Nephron (organoid): ENCODE measurements around the gene FAM234A.
"Not testable (repeated sequence)": the region's sequence is repeated elsewhere in the genome, so short reads cannot be mapped to it uniquely, and the experiment has no call there.

Experiments used
- H3K27ac Mint-ChIP-seq, 3 experiments: 2 replicates each; pipeline ENCODE4 v1.8.0; 2020; ENCODE audit warnings: mixed read lengths in 3 of 3, mild to moderate bottlenecking in 2 of 3, moderate library complexity in 1 of 3
- H3K27me3 Mint-ChIP-seq: 2 replicates; pipeline ENCODE4 v1.8.0; 2021; ENCODE audit warnings: low read depth, mild to moderate bottlenecking, moderate library complexity, mixed read lengths
- H3K36me3 Mint-ChIP-seq: 2 replicates; pipeline ENCODE4 v1.8.0; 2020; ENCODE audit warnings: low read depth, mixed read lengths
- H3K4me1 Mint-ChIP-seq: 2 replicates; pipeline ENCODE4 v1.8.0; 2020; ENCODE audit warnings: mixed read lengths
- H3K4me3 Mint-ChIP-seq, 3 experiments: 2 replicates each; pipeline ENCODE4 v1.8.0; 2020; ENCODE audit warnings: mild to moderate bottlenecking in 3 of 3, mixed read lengths in 3 of 3, moderate library complexity in 2 of 3
- H3K9me3 Mint-ChIP-seq: 2 replicates; pipeline ENCODE4 v1.8.0; 2020; ENCODE audit warnings: mixed read lengths
- CTCF ChIP-seq, 3 experiments: fragments of 200-600 bp; sonication (generic); IDR thresholded peaks; one replicate each; pipeline ENCODE4 v1.5.0; 2021; ENCODE audit warnings: antibody characterized with exemption in 3 of 3; ENCODE audit not compliant: unreplicated experiment in 3 of 3

Gene FAM234A

GRCh38 chr16:263944-264343 is 29.3 kb downstream of the FAM234A start:
- Mint-ChIP-seq H3K4me1 (peaks cover 9% of the 10 kb centered on the region), H3K9me3 (no peaks in the 10 kb centered on the region), H3K4me3 (no peak overlapping the region), H3K27ac (no peak overlapping the region), H3K36me3 (peaks cover 21% of the 10 kb centered on the region), H3K27me3 (no peaks in the 10 kb centered on the region)
- TF ChIP-seq CTCF (IDR thresholded peaks at IDR 0.05; ENCODE audit: unreplicated experiment in 3 of 3): no peak

- TF ChIP-seq CTCF (IDR thresholded peaks at IDR 0.05; ENCODE audit: unreplicated experiment in 3 of 3): no peak
- Mint-ChIP-seq H3K4me3 (no peak overlapping the region), H3K27ac (no peak overlapping the region), H3K27me3 (no peaks in the 10 kb centered on the region), H3K9me3 (no peaks in the 10 kb centered on the region), H3K36me3 (peaks cover 16% of the 10 kb centered on the region), H3K4me1 (peaks cover 9% of the 10 kb centered on the region)
Measured at GRCh38 chr16:264440-264951, 29.9 kb downstream of the FAM234A start.

GRCh38 chr16:265002-265529 is 30.4 kb downstream of the FAM234A start:
- Mint-ChIP-seq H3K4me1 (peaks cover 9% of the 10 kb centered on the region), H3K27ac (no peak overlapping the region), H3K36me3 (peaks cover 16% of the 10 kb centered on the region), H3K9me3 (no peaks in the 10 kb centered on the region), H3K27me3 (no peaks in the 10 kb centered on the region), H3K4me3 (no peak overlapping the region)
- no peak for TF ChIP-seq CTCF (IDR thresholded peaks at IDR 0.05; ENCODE audit: unreplicated experiment in 3 of 3)

GRCh38 chr16:265711-266110 is 31.1 kb downstream of the FAM234A start:
- no peaks in the 10 kb centered on the region for H3K9me3 Mint-ChIP-seq
- no peak for TF ChIP-seq CTCF (IDR thresholded peaks at IDR 0.05; ENCODE audit: unreplicated experiment in 3 of 3)
- peaks cover 9% of the 10 kb centered on the region for H3K4me1 Mint-ChIP-seq
- peaks cover 12% of the 10 kb centered on the region for H3K36me3 Mint-ChIP-seq
- no peaks in the 10 kb centered on the region for H3K27me3 Mint-ChIP-seq
- no peak overlapping the region for H3K4me3 Mint-ChIP-seq
- H3K27ac Mint-ChIP-seq: peak overlapping the region in 1 of 3 experiments; percentile 37

- Mint-ChIP-seq H3K36me3 (peaks cover 10% of the 10 kb centered on the region), H3K27me3 (no peaks in the 10 kb centered on the region), H3K27ac (no peak overlapping the region), H3K4me1 (peaks cover 9% of the 10 kb centered on the region), H3K9me3 (no peaks in the 10 kb centered on the region), H3K4me3 (no peak overlapping the region)
- TF ChIP-seq CTCF (IDR thresholded peaks at IDR 0.05; ENCODE audit: unreplicated experiment in 3 of 3): no peak
Measured at GRCh38 chr16:266258-267164, 31.9 kb downstream of the FAM234A start.

GRCh38 chr16:267562-267961 is 32.9 kb downstream of the FAM234A start:
- not testable (repeated sequence) for H3K27ac Mint-ChIP-seq, H3K4me3 Mint-ChIP-seq, H3K36me3 Mint-ChIP-seq, H3K27me3 Mint-ChIP-seq, H3K4me1 Mint-ChIP-seq, H3K9me3 Mint-ChIP-seq
